ENCODE measurements around the gene SH3GLB1.

SH3GLB1 gene

GRCh38 chr1:86754265-86754974 is 50.0 kb downstream of the SH3GLB1 start:
- no peak overlapping the region for H3K27ac Mint-ChIP-seq
- no peaks in the 10 kb centered on the region for H3K9me3 Mint-ChIP-seq
- H3K27me3 Mint-ChIP-seq: peaks cover 3% of the 10 kb centered on the region
- H3K4me3 Mint-ChIP-seq: no peak overlapping the region
- no peaks in the 10 kb centered on the region for H3K36me3 Mint-ChIP-seq
- no peaks in the 10 kb centered on the region for H3K4me1 Mint-ChIP-seq

DNA sequence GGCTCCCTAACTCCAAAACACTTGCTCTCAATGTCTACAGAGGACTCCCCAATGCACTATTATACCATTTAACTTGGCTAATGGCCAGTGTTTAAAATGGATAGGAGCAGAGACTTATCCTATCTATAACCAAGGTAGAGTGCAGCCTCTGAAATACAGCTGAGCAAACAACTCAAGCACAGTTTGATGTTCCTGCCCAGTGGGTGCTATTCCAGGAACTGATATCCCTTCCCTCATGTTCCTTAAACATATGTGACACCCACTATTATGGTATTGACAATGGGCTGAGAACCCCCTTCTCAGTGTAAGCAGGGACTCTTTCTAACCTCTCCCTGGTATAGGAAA is 51.7 kb downstream of the SH3GLB1 start:
- H3K27ac Mint-ChIP-seq: no peak overlapping the region
- peaks cover 3% of the 10 kb centered on the region for H3K27me3 Mint-ChIP-seq
- no peak overlapping the region for H3K4me3 Mint-ChIP-seq
- H3K4me1 Mint-ChIP-seq: no peaks in the 10 kb centered on the region
- peaks cover 6% of the 10 kb centered on the region for H3K9me3 Mint-ChIP-seq
- peaks cover 3% of the 10 kb centered on the region for H3K36me3 Mint-ChIP-seq

GRCh38 chr1:86757272-86757984 is 53.1 kb downstream of the SH3GLB1 start:
- Mint-ChIP-seq H3K27me3 (peaks cover 3% of the 10 kb centered on the region), H3K4me3 (no peak overlapping the region), H3K4me1 (no peaks in the 10 kb centered on the region), H3K27ac (no peak overlapping the region), H3K9me3 (peaks cover 6% of the 10 kb centered on the region), H3K36me3 (peaks cover 3% of the 10 kb centered on the region)

DNA sequence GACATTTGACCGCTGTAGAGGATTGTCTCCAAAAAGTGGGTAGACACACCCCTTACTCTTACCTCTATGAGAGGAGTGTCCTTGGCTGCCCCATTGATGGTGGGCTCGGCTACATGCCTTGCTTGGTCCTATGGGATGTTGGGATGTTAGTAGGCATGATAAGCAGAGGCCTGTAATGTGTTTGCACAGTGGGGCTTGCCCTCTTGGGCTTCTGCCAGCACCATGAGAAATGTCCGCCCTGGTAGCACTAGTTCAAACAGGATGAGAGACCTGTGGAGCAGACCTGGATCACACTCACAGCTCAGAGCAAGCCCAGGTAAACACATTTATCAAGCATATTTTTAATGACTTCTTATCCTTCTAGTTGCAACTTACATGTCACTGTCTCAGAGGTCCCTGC is 54.2 kb downstream of the SH3GLB1 start:
- H3K4me1 Mint-ChIP-seq: no peaks in the 10 kb centered on the region
- H3K27me3 Mint-ChIP-seq: peaks cover 5% of the 10 kb centered on the region
- H3K9me3 Mint-ChIP-seq: peaks cover 6% of the 10 kb centered on the region
- no peak overlapping the region for H3K27ac Mint-ChIP-seq
- peaks cover 3% of the 10 kb centered on the region for H3K36me3 Mint-ChIP-seq
- H3K4me3 Mint-ChIP-seq: no peak overlapping the region

GRCh38 chr1:86760199-86760598 is 55.8 kb downstream of the SH3GLB1 start:
- no peak overlapping the region for H3K27ac Mint-ChIP-seq
- peaks cover 5% of the 10 kb centered on the region for H3K27me3 Mint-ChIP-seq
- no peak overlapping the region for H3K4me3 Mint-ChIP-seq
- H3K36me3 Mint-ChIP-seq: peaks cover 3% of the 10 kb centered on the region
- H3K4me1 Mint-ChIP-seq: no peaks in the 10 kb centered on the region
- peaks cover 6% of the 10 kb centered on the region for H3K9me3 Mint-ChIP-seq

DNA sequence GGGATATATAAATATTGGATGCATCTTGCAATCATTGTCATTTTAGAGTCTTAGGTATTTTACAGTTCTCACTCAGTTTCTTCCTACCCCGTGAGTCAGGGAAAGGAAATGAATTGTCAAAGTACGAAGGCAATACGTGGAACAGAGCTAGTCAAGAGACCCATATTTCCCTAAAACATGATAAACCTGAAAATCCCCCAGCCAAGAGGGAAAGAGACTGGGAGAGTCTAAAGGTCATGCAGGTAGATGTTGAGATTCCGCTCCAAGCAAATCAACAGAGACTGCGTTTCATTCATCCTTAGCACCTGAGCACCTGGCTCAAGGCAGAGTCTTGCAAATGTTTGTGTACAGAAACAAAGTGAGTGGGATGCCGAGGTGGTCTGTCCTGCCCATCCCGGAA is 58.0 kb downstream of the SH3GLB1 start:
- peaks cover 2% of the 10 kb centered on the region for H3K27me3 Mint-ChIP-seq
- H3K4me1 Mint-ChIP-seq: no peaks in the 10 kb centered on the region
- H3K36me3 Mint-ChIP-seq: peaks cover 3% of the 10 kb centered on the region
- peaks cover 6% of the 10 kb centered on the region for H3K9me3 Mint-ChIP-seq
- H3K4me3 Mint-ChIP-seq: no peak overlapping the region
- no peak overlapping the region for H3K27ac Mint-ChIP-seq

DNA sequence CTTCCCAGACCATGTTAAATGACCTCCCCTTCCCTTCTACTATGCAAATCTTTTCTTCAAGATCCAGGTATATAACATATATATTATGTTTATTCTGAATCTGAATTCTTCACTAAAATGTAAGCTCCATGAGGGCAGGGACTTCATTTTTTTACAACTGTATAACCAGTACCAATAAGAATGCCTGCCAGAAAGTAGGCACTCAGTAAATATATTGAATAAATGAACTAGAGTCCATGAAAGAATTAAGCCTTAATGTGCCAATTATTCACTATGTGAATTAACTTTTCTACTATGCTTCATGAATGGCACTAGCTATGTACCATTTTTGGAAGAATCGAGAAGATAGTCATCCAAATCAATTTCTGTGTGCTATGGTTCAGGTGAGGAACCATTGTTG is 60.1 kb downstream of the SH3GLB1 start:
- Mint-ChIP-seq H3K27me3 (peaks cover 2% of the 10 kb centered on the region), H3K36me3 (peaks cover 3% of the 10 kb centered on the region), H3K4me3 (no peak overlapping the region), H3K27ac (no peak overlapping the region), H3K4me1 (no peaks in the 10 kb centered on the region), H3K9me3 (peaks cover 6% of the 10 kb centered on the region)

DNA sequence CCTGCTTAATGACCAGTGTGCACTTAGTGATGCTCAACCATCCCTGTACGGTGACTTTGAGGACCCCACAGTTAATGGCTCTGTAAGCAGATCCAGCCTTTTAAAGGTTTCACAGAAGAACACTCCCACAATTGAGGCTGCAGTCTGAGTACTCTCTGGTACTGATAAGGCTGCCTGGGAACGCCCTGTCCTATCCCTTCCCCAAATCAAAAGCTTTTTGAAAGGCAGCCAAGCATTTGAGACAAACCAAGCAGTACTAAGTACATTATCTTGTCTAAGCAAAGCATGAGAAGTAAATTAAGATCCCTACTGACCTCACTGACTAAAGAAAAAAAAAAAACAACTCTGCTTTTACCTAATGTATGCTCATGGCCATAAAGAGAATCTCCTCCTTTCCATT is 60.7 kb downstream of the SH3GLB1 start:
- Mint-ChIP-seq H3K4me3 (no peak overlapping the region), H3K9me3 (peaks cover 2% of the 10 kb centered on the region), H3K4me1 (no peaks in the 10 kb centered on the region), H3K36me3 (peaks cover under 1% of the 10 kb centered on the region), H3K27ac (no peak overlapping the region), H3K27me3 (peaks cover 2% of the 10 kb centered on the region)

GRCh38 chr1:86765674-86766073 is 61.3 kb downstream of the SH3GLB1 start:
- Mint-ChIP-seq H3K27ac (no peak overlapping the region), H3K4me3 (no peak overlapping the region), H3K4me1 (no peaks in the 10 kb centered on the region), H3K36me3 (no peaks in the 10 kb centered on the region), H3K27me3 (peaks cover 2% of the 10 kb centered on the region), H3K9me3 (no peaks in the 10 kb centered on the region)

- Mint-ChIP-seq H3K4me1 (peaks cover 6% of the 10 kb centered on the region), H3K36me3 (no peaks in the 10 kb centered on the region), H3K27ac (no peak overlapping the region), H3K4me3 (no peak overlapping the region), H3K27me3 (no peaks in the 10 kb centered on the region), H3K9me3 (no peaks in the 10 kb centered on the region)
These were observed 64.2 kb downstream of the SH3GLB1 start for GRCh38 chr1:86768554-86768953.

DNA sequence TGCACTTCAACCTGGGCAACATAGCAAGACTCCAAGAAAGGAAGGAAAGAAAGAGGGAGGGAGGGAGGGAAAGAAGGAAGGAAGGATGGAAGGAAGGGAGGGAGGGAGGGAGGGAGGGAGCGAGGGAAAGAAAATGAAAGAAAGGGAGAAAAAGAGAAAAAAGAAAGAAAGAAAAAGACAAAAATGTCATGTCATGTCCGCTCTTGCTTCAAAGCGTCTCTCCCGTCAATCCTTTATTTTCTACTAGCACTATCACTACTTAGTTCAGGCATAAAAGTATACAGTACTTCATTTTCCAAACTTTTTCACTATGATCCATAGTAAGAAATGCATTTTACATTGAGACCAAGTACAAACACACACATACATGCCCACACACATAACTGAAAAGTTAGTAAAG is 64.7 kb downstream of the SH3GLB1 start:
- Mint-ChIP-seq H3K4me1 (peaks cover 12% of the 10 kb centered on the region), H3K36me3 (no peaks in the 10 kb centered on the region), H3K27me3 (no peaks in the 10 kb centered on the region), H3K27ac (no peak overlapping the region), H3K4me3 (no peak overlapping the region), H3K9me3 (no peaks in the 10 kb centered on the region)

DNA sequence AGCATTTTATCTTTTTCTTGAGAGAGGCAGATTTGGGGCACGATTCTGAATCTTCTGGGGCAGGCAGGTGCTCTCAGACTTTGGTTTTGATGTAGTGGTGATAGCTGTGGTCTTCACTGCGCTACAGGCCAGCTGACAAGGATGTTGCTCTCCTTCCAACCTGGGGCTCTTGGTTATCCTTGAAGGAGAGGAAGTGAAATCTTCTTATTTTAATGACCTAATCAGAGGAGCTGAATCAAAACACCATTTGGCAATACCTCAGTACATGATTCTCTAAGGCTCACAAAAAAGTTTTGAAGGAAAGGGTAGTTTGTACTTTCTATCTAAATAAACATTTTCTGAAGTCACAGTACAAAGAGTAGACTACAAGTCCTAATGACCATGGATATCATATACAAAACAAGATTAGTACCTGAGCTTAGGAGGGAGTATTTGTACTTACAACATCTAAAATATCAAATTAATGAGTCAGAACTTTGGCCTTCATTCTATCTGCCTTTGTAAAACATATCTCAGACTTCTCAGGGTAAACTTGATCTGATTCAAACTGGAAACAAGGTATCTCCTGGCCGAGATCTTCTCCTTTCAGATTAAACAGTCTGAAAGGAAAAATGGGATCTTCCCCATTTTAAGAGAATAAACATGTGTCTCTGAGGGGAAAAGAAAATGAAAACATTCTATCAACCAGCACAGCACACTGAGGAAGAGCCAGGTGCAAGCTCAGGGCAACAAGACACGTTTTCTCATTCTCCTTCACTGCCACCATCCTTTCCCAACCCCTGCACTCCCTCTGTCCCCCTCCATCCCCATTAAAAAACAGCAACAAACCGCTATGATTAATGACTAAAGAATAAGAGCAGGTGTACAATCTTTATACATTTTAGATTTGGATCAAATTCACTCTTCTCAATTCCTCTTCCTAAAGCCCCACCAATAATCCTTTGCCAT is 69.2 kb downstream of the SH3GLB1 start:
- Mint-ChIP-seq H3K36me3 (no peaks in the 10 kb centered on the region), H3K9me3 (no peaks in the 10 kb centered on the region), H3K4me1 (peaks cover 24% of the 10 kb centered on the region), H3K27ac (no peak overlapping the region), H3K27me3 (no peaks in the 10 kb centered on the region), H3K4me3 (peak overlapping the region; percentile 32)

- H3K27ac Mint-ChIP-seq: peak overlapping the region; percentile 15
- no peaks in the 10 kb centered on the region for H3K36me3 Mint-ChIP-seq
- no peaks in the 10 kb centered on the region for H3K9me3 Mint-ChIP-seq
- no peaks in the 10 kb centered on the region for H3K27me3 Mint-ChIP-seq
- H3K4me3 Mint-ChIP-seq: peak overlapping the region; percentile 32
- peaks cover 24% of the 10 kb centered on the region for H3K4me1 Mint-ChIP-seq
These were observed 70.2 kb downstream of the SH3GLB1 start for GRCh38 chr1:86774305-86775295.

GRCh38 chr1:86775395-86775794 is 71.0 kb downstream of the SH3GLB1 start:
- peaks cover 24% of the 10 kb centered on the region for H3K4me1 Mint-ChIP-seq
- H3K27ac Mint-ChIP-seq: no peak overlapping the region
- H3K9me3 Mint-ChIP-seq: no peaks in the 10 kb centered on the region
- no peaks in the 10 kb centered on the region for H3K36me3 Mint-ChIP-seq
- H3K4me3 Mint-ChIP-seq: no peak overlapping the region
- H3K27me3 Mint-ChIP-seq: no peaks in the 10 kb centered on the region

- H3K9me3 Mint-ChIP-seq: no peaks in the 10 kb centered on the region
- H3K27me3 Mint-ChIP-seq: no peaks in the 10 kb centered on the region
- H3K27ac Mint-ChIP-seq: no peak overlapping the region
- H3K4me3 Mint-ChIP-seq: no peak overlapping the region
- H3K36me3 Mint-ChIP-seq: no peaks in the 10 kb centered on the region
- peaks cover 24% of the 10 kb centered on the region for H3K4me1 Mint-ChIP-seq
These were observed 71.7 kb downstream of the SH3GLB1 start for GRCh38 chr1:86776108-86776507.
